ENCODE results near the gene RPL36A.

RPL36A gene

GRCh38 chrX:101390664-101391525, at the start of gene RPL36A:
Gene RPL36A, plus strand, starts transcription at chrX:101391011. Its CDS starts 33 bp downstream, at chrX:101391044.
- H3K36me3 ChIP-seq: no peaks in the 10 kb centered on the region
- H3K27me3 ChIP-seq: no peaks in the 10 kb centered on the region
- peak within 1 kb of the TSS; percentile 85 for H3K27ac ChIP-seq
- TF ChIP-seq CTCF (IDR thresholded peaks at IDR 0.05): peak; percentile 77
- H3K4me1 ChIP-seq (ENCODE audit: control insufficient read depth in 1 of 2, insufficient read depth in 1 of 2, low read depth in 1 of 2, low read length in 1 of 2): peaks cover 18 to 27% of the 10 kb centered on the region in 2 experiments
- peak within 1 kb of the TSS; percentile 65 to 75 for H3K4me3 ChIP-seq (ENCODE audit: low read depth in 1 of 2, low read length in 1 of 2)
- no peaks in the 10 kb centered on the region for H3K9me3 ChIP-seq

- Histone ChIP-seq H3K4me3 (ENCODE audit: low read depth in 1 of 2, low read length in 1 of 2) (peak overlapping the region; percentile 75 to 80), H3K27me3 (no peaks in the 10 kb centered on the region), H3K36me3 (peaks cover 27% of the 10 kb centered on the region), H3K27ac (no peak overlapping the region), H3K9me3 (no peaks in the 10 kb centered on the region), H3K4me1 (ENCODE audit: control insufficient read depth in 1 of 2, insufficient read depth in 1 of 2, low read depth in 1 of 2, low read length in 1 of 2) (peaks cover 9 to 14% of the 10 kb centered on the region in 2 experiments)
- no peak for TF ChIP-seq CTCF (IDR thresholded peaks at IDR 0.05)
Measured at GRCh38 chrX:101347859-101348451, 42.9 kb upstream of the RPL36A start.

- Histone ChIP-seq H3K27me3 (no peaks in the 10 kb centered on the region), H3K4me3 (ENCODE audit: low read depth in 1 of 2, low read length in 1 of 2) (peak within 1 kb of the TSS; percentile 75 to 80), H3K4me1 (ENCODE audit: control insufficient read depth in 1 of 2, insufficient read depth in 1 of 2, low read depth in 1 of 2, low read length in 1 of 2) (peaks cover 9 to 14% of the 10 kb centered on the region in 2 experiments), H3K9me3 (no peaks in the 10 kb centered on the region), H3K27ac (peak within 1 kb of the TSS; percentile 88), H3K36me3 (peaks cover 34% of the 10 kb centered on the region)
- no peak for TF ChIP-seq CTCF (IDR thresholded peaks at IDR 0.05)
Measured at GRCh38 chrX:101348452-101349192, 42.2 kb upstream of the RPL36A start, which contains the start of gene TIMM8A. Gene TIMM8A, minus strand, starts transcription at chrX:101348742. Its CDS starts 78 bp downstream, at chrX:101348664.

GRCh38 chrX:101349193-101349562, 41.6 kb upstream of the RPL36A start:
- H3K9me3 ChIP-seq: no peaks in the 10 kb centered on the region
- H3K4me1 ChIP-seq (ENCODE audit: control insufficient read depth in 1 of 2, insufficient read depth in 1 of 2, low read depth in 1 of 2, low read length in 1 of 2): peaks cover 9 to 14% of the 10 kb centered on the region in 2 experiments
- H3K4me3 ChIP-seq (ENCODE audit: low read depth in 1 of 2, low read length in 1 of 2): peak overlapping the region; percentile 75 to 80
- H3K27ac ChIP-seq: peak overlapping the region; percentile 88
- H3K27me3 ChIP-seq: no peaks in the 10 kb centered on the region
- H3K36me3 ChIP-seq: peaks cover 40% of the 10 kb centered on the region
- TF ChIP-seq CTCF (IDR thresholded peaks at IDR 0.05): no peak

- TF ChIP-seq CTCF (IDR thresholded peaks at IDR 0.05): no peak
- H3K27ac ChIP-seq: no peak overlapping the region
- peaks cover 94% of the 10 kb centered on the region for H3K36me3 ChIP-seq
- H3K9me3 ChIP-seq: no peaks in the 10 kb centered on the region
- no peak overlapping the region for H3K4me3 ChIP-seq (ENCODE audit: low read depth in 1 of 2, low read length in 1 of 2)
- no peaks in the 10 kb centered on the region for H3K27me3 ChIP-seq
- no peaks in the 10 kb centered on the region for H3K4me1 ChIP-seq (ENCODE audit: control insufficient read depth in 1 of 2, insufficient read depth in 1 of 2, low read depth in 1 of 2, low read length in 1 of 2)
Measured at GRCh38 chrX:101357166-101357795, 33.5 kb upstream of the RPL36A start.

All from neutrophil (primary cell).